ENCODE results near the gene DSTN.

Gene DSTN

DNA sequence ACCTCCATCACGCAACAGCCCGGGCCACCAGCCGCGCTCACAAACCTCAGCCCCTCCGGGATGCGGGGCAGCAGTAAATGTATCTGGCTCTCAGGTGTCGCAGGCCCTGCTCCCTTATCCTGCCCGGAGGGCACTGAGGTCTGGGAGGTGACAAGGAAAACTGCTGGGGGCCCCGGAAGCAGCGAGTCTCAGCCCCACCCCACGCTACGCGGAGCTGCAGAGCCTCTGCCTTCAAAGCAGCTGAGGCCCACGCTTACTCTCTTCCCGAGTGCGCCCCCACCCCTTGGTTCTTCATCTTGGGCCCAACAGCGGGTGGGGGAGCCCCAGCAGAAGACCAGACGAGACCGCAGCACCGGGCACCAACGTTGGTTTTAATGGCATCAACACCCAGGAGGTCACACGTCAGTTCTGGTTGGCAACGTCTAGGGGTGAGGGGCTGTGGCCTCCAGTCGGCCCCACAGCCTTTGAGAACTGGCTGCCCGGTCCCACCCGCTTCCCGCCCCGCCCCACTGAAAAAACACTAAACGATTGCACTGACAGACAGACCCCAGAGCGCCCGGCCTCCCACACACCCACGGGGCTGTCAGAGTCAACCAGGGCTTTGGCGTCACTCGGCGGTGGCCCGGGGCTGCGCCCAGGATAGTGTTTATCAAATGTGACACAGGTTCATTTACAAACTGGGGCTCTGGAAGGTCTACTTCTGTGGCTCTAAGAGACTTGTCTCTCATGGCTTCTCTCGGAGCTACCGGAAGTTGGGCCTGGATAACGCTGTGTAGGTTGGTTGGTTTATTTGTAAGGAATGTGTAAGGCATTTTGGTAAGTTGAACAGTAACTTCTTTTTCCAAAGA, 43.7 kb downstream of the DSTN start:
- no peak for DNase-seq

DNA sequence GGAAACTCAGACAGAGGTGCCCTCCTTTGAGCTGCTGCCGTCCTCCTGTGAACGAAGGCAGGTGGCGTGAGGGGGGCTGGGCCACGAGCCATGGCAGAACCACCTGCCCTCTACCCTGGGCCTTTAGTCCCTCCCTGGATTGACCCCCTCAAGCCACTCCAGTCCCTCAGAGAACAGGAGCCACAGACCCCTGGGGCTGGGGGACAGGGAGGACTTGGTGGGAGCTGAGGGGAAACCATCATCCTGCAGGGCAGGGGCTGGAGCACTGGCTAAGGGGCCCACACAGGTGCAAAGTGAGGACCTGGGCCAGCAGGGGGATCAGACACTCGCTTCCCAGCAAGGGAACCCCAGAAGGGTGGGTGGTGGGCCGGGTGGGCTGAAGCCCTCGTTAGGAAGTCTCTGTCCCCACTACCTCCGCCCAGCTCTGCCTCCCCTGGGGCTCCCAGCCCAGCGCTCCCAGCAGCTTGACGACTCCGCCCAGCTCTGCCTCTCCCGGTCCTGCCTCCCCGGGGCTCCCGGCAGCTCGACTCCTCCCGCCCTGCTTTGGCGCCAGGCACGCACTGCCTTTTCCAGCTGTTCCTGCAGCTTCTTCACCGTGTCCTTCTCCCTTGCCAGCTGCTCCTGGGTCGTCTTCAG, 44.4 kb downstream of the DSTN start:
- no peak for DNase-seq

DNA sequence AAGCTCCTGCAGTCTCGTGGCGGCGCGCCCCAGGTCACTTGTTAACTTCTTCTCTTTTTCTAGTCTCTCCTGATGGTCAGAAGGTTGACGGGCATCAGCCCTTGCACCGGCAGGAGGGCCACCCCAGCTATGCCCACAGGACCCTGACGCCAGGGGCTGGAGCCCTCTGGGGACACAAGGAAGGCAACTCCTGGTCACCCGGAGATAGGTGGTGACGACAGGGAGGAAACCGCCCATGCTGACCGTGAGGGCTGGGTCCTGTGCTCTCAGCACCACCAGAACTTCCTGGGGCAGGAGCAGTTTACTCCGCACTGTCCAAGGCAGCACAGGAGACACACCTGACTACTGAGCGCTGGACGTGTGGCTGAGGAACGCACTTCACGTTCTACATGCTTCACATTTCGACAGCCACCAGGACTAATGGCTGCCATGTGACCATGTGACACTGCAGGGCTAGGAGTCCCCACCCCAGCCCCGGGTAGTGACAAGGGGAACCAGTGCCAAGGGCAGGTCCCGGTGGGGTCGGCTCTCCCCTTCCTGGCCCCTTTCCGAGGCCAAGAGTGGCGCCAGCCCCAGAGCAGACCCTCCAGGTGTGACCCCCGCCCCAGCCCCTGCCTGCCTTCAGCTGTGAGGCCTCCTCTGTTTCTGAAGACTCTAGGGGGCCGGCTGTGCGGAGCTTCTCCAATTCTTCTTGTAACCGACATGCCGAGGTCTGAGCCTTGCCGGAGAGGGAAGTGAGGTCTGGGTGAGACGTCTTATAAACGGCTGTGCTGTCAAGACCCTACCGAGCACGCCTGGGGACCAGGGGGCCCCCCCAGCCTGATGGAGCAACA, 45.2 kb downstream of the DSTN start:
- DNase-seq = no peak

DNA sequence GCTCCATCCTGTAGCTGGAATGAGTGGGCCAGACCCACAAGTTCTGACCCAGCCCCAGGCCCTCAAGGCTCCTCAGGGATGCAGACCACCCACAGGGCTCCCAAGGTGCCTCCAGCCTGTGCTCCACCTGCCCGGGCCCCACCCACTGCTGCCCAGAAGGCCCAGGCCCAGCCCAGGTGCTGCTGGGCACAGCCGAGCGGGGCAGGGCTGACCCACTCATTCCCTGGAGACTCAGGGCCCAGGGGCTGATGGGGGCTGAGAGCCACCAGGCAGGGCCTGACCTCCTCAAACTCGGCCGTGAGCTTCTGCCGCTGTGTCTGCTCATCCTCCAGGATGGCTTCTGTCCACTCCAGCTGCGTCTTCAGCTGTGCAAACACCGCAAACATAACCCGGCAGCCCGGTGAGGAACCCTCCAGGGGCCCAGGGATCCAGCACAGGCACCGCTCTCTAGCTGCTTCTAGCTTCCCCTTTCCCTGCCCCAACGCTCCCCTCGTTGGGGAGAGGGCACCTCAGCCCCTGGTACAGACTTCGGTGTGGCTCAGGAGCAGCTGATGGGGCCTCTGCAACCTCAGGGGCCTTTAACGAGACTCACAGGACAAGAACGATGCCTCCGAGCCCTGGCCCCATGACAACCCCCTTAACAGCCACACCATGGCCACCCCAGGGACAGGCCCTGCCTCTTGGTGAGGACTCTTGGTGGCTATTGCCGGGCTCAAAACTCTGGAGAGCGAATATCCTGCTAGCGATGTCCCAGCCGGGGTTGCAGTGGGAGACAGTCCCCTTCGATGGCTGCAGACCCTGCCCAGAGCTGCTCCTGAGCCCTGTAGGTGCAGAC, 46.0 kb downstream of the DSTN start:
- no peak for DNase-seq

DNA sequence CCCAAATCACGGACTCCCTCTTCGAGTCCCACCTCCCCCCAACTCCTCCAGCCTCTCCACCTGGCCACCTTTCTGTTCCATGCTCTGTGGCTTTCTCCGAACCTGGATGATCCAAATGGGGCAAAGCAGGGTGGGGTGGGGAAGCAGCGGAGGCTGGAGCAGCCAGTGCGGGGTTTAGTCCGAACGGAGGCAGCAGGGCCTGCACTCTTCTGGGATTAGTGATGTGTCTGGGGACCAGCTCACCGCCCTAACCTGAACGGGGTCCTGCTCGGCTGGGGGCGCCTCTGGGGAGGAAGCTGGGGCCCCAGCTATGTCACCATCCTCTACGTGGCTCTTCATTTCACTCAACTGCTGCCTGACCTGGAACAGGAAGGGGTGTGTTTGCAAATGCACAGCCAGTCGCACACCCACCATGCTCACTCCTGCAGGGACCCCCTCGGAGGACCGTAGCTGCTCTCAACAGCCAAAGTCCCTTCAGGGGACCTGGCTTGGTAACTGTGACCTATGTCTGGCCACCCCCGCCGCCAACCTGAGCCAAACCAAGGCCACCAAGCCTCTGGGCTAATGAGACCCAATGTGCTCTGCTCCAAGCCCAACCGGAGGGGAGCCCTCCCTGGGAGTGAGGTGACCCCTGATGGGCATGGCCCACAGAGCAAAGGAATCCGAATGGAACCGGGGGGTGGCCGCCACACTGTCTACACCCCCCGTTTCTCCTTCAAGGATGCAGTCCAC, 46.8 kb downstream of the DSTN start:
- DNase-seq = no peak

DNA sequence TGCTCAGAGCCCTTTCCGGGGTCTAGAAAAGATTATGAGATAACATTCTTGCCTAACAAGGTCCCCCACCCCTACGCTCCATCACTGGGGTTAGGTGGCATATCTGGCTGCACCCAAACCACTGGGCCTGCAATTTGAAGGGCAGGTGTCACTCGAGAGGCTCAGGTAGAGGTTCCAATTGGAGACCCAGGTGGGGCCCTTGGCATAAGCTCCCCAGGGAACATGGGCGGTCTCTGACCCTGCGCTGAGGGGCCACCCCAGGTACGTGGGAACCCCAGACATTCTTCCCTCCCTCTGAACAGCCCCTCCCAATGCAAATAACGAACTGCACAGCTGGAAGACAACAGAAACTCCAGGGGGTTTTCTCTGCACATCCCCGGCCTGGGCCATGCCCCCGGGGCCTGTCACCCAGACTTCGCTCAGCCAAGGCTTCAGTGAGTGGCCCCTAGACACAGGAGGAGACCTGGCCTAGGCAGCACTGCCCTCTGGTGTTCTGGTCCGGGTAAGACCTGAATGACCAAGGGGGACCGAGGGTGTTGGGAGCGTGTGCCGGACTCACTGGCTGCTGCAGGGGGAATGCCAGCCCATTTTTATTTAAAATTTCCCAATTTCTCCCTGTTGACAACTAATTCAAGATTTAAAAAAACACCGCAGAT, 47.5 kb downstream of the DSTN start:
- DNase-seq = peak; percentile 40

DNA sequence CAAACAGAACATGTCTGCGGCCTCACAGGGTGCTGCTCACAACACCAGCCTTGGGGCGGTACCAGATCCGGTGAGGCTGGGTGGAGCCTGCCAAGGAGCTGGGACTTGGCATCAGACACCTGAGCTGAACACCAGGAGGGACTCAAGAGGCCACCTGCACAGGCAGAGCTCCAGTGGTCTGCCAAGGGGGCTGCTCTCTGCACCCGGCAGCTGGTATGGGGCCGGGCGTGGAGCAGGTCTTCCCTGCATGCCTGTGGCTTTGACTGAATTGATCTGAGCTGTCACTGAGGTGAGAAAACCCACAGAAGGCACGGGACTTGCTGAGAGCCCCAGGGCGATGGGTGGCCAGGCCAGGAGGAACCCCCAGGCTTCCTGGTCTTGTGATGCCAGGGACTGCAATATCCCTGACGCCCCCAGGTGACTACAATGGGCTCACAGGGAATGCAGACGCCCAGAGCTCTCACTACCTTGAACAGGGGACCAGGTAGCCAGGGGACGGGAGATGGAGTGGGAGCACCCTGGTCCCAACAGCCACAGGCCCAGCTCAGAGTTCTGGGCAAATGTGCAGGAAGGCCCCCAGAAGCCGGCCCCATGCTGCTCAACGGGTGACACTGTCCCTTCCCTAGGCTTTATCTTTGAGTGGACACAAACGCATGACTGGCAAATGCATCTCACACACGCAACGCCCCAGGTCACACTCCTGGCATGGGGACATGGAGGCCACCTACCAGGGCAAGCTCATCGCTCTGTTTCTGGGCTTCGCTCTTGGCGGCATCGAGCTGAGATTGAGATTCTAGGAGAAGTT, 48.2 kb downstream of the DSTN start:
- DNase-seq = no peak

DNA sequence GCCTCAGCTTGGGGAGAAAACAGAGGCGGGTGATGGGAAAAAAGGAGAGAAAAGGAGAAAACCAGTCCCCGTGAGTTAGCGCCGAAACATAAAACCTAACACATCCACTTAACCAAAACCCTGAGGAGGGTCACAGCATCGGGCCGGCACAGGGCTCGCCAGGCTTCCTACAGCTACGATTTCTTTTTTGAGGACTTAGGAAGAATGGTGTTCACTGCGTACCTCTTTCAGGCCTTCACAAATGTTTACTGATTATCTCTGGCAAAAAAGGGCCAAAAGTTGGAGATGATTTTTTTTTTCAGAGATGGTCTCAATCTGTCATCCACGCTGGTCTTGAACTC, 48.8 kb downstream of the DSTN start:
- no peak for DNase-seq

DNA sequence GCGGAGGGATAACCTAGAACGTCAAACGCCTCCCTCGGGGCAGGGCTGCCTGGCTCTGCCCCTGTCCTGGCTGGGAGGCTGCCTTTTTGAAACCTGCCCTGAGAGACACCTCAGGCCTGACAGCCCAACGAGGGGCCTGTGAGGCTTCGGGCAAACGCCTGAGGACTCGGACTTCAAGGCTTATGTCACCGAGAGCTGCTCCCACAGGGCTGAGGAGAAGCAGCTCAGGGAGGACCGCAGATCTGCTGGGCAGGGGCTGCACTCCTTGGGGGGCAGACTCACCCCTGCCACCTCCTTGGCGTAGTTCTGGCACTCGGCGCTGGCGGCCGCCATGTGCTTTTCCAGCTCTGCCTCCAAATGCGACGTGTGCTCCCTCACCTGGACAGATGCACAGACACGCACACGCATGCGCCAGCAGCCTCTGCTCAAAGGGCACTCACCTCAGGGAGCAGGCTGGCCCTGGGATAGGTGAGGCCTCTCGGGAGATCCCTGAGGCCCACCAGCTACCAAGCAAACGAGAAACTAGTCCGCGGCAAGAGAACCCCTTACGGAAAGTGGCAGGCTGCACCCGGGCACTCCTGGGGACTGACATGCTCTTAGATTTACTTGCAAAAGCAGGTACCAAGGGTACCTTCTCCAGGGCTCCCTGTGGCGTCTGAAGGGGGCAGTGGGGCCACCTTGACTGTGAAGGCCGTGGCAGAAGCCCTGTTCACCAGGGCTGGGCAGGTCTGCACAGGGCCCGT, 49.6 kb downstream of the DSTN start:
- DNase-seq = no peak

DNA sequence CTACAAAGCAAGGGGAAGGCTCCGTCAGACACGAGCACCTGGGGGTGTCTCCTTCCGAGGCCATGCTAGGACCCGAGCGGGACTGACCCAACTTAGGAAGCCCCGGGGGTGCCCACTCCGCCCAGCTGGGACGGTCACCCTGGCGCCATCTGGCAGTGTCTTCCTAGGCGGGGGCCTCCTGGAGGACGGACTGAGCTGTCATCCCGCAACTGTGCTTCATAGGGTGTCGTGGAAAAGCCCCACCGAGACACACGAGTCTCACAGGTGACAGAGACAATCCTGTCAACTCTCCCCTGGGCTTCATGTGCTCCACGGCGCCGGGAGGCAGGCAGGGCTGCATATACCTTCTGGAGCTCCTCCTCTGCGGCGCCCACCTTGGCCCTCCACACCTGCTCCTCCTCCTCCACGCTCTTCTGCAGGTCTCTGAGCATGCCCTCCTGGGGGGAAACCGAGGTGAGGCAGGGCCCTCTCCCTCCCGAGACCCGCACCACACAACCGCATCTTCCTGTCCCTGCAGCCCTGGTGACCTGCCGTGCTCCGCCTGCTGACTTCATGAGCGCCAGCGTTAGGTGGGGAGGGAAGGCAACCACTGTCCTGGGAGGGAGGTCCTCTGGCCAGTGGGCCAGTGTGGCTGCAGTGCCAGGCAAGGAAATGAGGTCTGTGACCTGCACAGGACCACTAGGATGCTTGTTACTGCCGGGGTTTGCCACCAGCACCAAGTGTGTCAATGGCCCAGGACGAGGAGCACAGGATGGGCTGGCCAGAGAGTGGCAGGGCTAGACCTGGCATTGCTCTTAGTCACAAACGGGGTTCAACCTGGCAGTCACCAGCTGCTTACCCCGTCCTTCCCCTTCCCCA, 50.7 kb downstream of the DSTN start:
- DNase-seq = no peak

DNA sequence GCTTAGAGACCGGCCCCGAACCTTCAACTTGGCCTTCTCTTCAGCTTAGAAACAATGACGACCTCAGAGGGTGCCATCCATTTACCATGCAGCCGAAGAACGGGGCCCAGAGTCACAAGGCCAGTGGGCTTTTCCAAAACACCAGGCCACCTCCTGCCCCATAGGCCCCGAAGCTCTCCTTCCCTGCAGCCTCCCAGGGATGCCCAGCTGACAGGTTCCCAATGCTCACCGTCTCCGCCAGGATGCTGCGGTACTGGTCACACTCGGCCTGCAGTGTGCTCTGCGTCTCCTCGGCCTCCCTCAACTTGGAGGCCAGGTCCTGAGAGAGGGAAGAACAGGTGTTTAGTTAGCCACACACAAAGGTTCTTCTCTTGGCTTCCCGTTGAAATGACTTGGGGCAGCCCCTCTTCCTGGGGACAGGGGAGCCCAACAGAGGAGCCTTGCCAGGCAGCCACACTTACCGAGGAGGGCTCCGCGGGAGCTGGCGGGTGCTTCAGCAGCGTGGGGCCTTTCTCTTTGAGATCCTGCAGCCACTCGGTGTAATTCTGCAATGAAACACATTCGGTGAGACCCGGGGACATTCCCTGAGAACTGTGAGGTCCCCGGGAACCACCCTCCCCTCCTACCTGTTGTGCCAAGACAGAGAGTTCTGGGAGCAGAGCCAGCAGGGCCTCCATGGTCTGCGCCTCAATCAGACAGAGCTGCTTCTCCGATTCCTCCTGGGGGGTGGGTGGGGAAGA, 51.5 kb downstream of the DSTN start:
- DNase-seq = no peak

DNA sequence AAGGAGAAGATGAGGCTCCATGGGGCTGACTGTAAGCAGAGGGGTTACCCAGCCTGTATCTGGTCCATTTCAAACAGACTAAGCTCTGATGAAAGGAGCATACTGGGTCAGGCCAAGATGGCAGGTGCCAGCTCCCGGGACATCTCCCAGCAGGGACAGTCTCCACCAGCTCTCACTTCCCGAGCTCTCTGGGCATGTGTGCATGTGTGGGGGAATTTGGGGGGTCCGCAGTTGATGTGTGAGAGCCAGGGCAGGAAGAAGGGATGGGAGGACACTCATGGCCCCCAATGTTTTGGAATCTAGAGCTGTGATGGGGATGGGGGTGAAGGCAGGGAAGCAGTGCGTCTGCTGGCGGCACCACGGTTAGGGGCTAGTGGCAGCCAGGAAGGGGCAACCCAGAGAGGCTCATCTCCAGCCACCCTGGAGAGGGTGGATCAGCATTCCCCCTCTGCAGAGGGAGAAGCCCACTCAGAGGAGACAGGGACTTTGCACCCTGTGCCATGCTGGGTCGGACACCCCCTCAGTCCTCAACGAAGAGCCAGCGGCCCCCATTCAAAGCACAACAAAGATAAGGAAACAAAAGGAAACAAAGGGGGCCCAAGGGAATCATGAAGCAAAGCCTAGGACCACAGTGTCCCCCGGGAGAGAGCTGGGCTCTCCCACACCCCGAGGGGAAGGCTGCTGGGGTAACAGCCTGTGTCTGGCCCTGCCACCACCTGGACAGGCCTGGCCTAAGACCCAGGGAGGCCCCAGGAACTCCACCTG, 52.4 kb downstream of the DSTN start:
- no peak for DNase-seq

DNA sequence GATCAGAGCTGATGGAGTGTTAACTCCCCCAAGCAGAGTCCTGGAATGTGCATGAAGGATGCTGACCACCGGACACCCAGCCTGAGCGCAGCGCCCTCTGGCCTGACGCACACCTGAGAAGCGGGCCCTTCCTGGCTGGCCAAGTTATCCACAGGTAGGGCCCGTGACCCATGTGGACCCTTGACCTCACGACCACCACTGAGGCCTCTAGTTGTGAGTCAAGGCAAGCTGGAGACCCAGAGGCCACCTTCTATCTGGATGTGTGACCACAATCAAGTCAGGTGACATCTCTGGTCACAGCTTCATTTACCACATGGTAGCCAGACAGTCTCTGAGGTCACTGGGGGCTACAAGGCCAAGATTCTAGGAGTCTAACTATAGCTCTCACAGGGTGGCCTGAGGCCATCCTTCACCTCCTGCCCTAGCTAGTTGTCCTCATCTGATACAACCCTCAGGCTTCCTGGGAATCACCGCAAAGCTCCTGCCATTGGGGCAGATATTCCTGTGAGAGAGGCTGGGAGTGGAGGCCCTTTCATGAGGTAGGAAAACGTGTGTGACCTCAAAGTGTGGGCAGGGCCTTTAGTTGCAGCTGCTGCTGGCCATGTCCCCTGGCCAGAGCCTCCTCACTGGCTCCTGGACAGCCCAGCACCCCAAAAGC, 53.1 kb downstream of the DSTN start:
- no peak for DNase-seq

DNA sequence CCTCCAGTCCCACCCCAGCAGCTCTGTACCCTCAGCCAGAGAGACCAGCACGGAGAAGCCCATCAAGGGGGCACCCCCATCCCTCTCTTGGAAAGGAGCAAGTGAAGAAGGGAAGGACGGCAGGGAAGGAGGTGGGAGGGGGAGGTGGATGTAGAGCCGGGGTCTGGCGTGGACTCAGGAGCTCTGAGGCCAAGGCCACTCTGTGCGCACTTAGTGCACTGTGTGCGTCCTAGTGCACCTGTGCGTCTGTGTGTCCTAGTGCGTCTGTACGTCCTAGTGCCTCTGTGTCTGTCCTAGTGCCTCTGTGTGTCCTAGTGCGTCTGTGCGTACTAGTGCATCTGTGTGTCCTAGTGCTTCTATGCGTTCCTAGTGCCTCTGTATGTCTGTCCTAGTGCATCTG, 54.2 kb downstream of the DSTN start:
- DNase-seq = no peak

DNA sequence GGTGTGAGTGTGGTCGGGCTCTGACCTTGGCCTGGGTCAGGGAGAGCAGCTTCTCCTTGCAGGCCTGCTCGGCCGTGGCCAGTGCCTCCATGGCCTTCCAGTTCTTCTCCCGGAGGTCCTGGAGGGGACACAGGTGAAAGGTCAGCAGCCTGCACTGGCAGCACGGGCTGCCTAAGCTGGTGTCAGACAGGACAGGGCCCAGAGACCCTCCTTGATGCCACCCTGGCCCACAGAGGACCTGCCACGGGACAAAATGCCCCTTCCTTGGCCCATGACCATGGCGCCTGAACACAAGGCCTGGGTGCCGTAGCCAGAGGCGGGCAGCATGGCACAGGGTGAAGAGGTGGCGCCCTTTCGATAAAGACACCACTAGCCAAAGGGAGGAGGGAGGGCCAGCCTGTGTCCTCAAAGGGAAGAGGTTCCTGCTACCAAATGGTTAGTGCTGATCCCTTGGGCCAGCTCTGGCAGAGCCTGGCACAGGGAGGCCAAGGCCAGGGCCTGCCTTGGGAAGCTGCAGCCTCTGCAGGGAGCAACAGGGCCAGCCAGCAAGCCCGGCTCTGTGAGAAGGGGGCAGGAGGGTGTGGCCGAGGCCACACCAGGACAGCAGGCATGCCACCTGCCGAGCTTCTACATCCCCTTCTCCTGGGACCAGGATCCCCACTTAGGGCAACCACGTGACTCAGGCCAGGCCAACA, 54.8 kb downstream of the DSTN start:
- DNase-seq = no peak

Measured in stimulated activated CD4-positive, alpha-beta T cell treated with anti-CD3 and anti-CD28 coated beads, Interleukin-1b, Interleukin-23, amount 100 ng/mL, for 48 hours (primary cell).